GM21717 (cell line): ENCODE data around the gene LAMA3.

Experiments used
- ATAC-seq: cut with Tn5 transposase; IDR thresholded peaks from one replicate; pipeline ENCODE4 v1.9.1; 2021; ENCODE audit warnings: mild to moderate bottlenecking, moderate library complexity; ENCODE audit not compliant: unreplicated experiment

Gene LAMA3

GRCh38 chr18:23929362-23929930, 240.2 kb downstream of the LAMA3 start:
- no peak for ATAC-seq

GRCh38 chr18:23930002-23930401, 240.7 kb downstream of the LAMA3 start:
- no peak for ATAC-seq

- ATAC-seq = no peak
Measured at GRCh38 chr18:23932385-23933067, 243.3 kb downstream of the LAMA3 start.

GRCh38 chr18:23933407-23933806, 244.2 kb downstream of the LAMA3 start:
- no peak for ATAC-seq

- no peak for ATAC-seq
Measured at GRCh38 chr18:23934252-23934651, 245.0 kb downstream of the LAMA3 start.

- ATAC-seq = no peak
Measured at GRCh38 chr18:23934863-23935262, 245.6 kb downstream of the LAMA3 start.

- ATAC-seq = no peak
Measured at GRCh38 chr18:23935804-23936203, 246.6 kb downstream of the LAMA3 start.

GRCh38 chr18:23936381-23936958, 247.2 kb downstream of the LAMA3 start:
- no peak for ATAC-seq

GRCh38 chr18:23938043-23938756, 248.9 kb downstream of the LAMA3 start:
- ATAC-seq = no peak

GRCh38 chr18:23938901-23939341, 249.7 kb downstream of the LAMA3 start:
- ATAC-seq = no peak

- no peak for ATAC-seq
Measured at GRCh38 chr18:23939366-23939765, 250.1 kb downstream of the LAMA3 start.

GRCh38 chr18:23939896-23940295, 250.6 kb downstream of the LAMA3 start:
- no peak for ATAC-seq

- ATAC-seq = no peak
Measured at GRCh38 chr18:23941791-23942190, 252.5 kb downstream of the LAMA3 start.

- ATAC-seq = peak; percentile 88
Measured at GRCh38 chr18:23943104-23943503, 253.9 kb downstream of the LAMA3 start.

GRCh38 chr18:23943903-23944624, 254.8 kb downstream of the LAMA3 start:
- ATAC-seq = no peak

GRCh38 chr18:23945416-23946079, 256.3 kb downstream of the LAMA3 start:
- ATAC-seq = no peak

GRCh38 chr18:23949863-23950262, 260.6 kb downstream of the LAMA3 start:
- no peak for ATAC-seq

- ATAC-seq = no peak
Measured at GRCh38 chr18:23950644-23951043, 261.4 kb downstream of the LAMA3 start.

- ATAC-seq = no peak
Measured at GRCh38 chr18:23951206-23951605, 262.0 kb downstream of the LAMA3 start.

- ATAC-seq = no peak
Measured at GRCh38 chr18:23953984-23954383, 264.7 kb downstream of the LAMA3 start.

GRCh38 chr18:23956483-23956882, 267.2 kb downstream of the LAMA3 start:
- ATAC-seq = no peak
